Mucosa of descending colon (tissue), 3 donors: ENCODE measurements around the gene PRDM16. TPM values are rescaled to one million over a fixed set of nuclear protein-coding genes. Genes with fewer than 3 reads are reported as not detected.

ENCODE experiments used
- ATAC-seq: fragments of 200-7000 bp; cut with Tn5 transposase; one replicate; pipeline ENCODE4 v1.9.1; 2020; ENCODE audit warnings: mild to moderate bottlenecking, moderate library complexity
- DNase-seq, 3 donors: peaks; one replicate each; pipeline ENCODE4 v3.0.0-alpha.2; 2020
- H3K36me3 ChIP-seq: fragments of 200-600 bp; one replicate; pipeline ENCODE4 v1.8.0; 2021; ENCODE audit warnings: low read depth, mild to moderate bottlenecking
- H3K4me1 ChIP-seq: fragments of 200-600 bp; one replicate; pipeline ENCODE4 v1.8.0; 2021; ENCODE audit warnings: low read depth, mild to moderate bottlenecking
- H3K4me3 ChIP-seq: fragments of 200-600 bp; one replicate; pipeline ENCODE4 v1.8.0; 2021; ENCODE audit warnings: mild to moderate bottlenecking
- H3K9me3 ChIP-seq: fragments of 200-600 bp; one replicate; pipeline ENCODE4 v1.8.0; 2021; ENCODE audit warnings: mild to moderate bottlenecking
- intact Hi-C, 2 donors: fragments of 100-400 bp; cut with DNase I in 1 of 2; cut with micrococcal nuclease in 1 of 2; formaldehyde crosslinking; loops; one replicate each; pipeline versions ENCODE4 v1.11.0 to v1.11.1; 2022; cut with DNase I, micrococcal nuclease
- total RNA-seq, 3 donors: library from RNA; stranded (reverse); fragmentation: NEBNext Ultra II Directional in 2 of 3; extraction: Animal tissue kit (Norgen Biotek cat#: 25700) in 2 of 3; gene quantifications; one replicate each; pipeline versions ENCODE4 v1.2.1 to v1.2.4, GENCODE V29; 2021 to 2023
- TF ChIP-seq, protein P1 (sequence below): fragments of 200-600 bp; IDR thresholded peaks from one replicate; pipeline ENCODE4 v1.8.0; 2022; ENCODE audit warnings: antibody characterized with exemption, mild to moderate bottlenecking
- donor health status: DM: no; HTN: no; CAD: no; lungs with moderate emphysema.
- donor health status: DM: no; HTN: no; CAD: no.
- donor health status: DM: no; HTN: yes; CAD: no.

PRDM16 gene
- total RNA-seq, 3 donors from 2014 or later = 1.6 to 2.5 (median 2.4) TPM

DNA sequence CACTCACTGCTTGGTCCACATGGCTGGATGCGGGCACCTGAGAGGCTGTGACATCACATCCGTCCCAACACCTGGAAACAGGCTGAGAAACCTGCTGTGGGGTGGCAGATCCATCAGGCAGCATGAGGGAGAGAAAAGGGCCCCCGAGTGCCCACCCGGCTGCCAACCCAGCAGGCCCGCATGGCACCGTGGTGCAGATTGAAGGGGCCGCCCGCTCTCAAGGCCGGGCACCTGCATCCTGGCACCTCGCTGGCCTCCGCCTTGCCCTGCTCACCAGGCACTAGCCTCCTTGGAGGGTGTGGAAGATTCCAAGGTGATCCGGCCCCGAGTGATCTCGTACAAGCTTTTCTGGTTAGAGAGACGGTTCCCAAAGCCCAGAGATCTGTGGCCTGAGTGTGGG is 110.5 kb downstream of the PRDM16 start:
- ATAC-seq = no peak
- H3K4me1 ChIP-seq = no peaks in the 10 kb centered on the region
- TF ChIP-seq, protein P1, sequence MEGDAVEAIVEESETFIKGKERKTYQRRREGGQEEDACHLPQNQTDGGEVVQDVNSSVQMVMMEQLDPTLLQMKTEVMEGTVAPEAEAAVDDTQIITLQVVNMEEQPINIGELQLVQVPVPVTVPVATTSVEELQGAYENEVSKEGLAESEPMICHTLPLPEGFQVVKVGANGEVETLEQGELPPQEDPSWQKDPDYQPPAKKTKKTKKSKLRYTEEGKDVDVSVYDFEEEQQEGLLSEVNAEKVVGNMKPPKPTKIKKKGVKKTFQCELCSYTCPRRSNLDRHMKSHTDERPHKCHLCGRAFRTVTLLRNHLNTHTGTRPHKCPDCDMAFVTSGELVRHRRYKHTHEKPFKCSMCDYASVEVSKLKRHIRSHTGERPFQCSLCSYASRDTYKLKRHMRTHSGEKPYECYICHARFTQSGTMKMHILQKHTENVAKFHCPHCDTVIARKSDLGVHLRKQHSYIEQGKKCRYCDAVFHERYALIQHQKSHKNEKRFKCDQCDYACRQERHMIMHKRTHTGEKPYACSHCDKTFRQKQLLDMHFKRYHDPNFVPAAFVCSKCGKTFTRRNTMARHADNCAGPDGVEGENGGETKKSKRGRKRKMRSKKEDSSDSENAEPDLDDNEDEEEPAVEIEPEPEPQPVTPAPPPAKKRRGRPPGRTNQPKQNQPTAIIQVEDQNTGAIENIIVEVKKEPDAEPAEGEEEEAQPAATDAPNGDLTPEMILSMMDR = no peak
- no peaks in the 10 kb centered on the region for H3K36me3 ChIP-seq
- intact Hi-C loops = no loop called here
- H3K4me3 ChIP-seq = no peak overlapping the region
- no peaks in the 10 kb centered on the region for H3K9me3 ChIP-seq
- no peak for DNase-seq

DNA sequence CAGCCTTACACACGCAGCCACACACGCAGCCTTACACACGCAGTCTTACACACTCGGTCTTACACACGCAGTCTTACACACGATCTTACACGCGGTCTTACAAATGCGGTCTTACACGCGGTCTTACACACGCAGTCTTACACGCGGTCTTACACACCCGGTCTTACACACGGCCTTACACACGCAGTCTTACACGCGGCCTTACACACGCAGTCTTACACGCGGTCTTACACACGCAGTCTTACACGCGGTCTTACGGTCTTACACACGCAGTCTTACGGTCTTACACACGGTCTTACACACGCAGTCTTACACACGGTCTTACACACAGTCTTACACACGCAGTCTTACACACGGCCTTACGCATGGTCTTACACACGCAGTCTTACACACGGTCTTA is 111.9 kb downstream of the PRDM16 start:
- Histone ChIP-seq H3K36me3 (no peaks in the 10 kb centered on the region), H3K4me3 (no peak overlapping the region), H3K9me3 (no peaks in the 10 kb centered on the region), H3K4me1 (no peaks in the 10 kb centered on the region)
- intact Hi-C loops = no loop called here
- TF ChIP-seq, protein P1 = no peak
- DNase-seq (no peak), ATAC-seq (no peak)

DNA sequence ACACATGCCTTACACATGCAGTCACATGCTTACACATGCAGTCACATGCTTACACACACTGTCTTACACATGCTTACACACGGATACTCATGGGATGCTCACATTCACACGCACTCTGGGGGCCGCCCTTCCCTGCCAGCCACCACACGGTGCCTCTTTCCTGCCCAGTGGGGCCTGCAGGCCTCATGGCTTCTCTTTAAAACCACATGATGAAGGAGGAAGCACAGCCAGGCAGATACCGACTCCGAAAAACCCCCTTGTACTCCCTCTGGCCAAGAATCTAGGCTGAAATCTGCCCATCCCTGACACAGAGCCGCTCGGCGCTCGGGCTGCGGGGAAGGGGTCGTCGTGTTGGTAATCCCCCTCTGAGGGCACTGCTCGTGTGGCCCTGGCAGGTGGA is 113.0 kb downstream of the PRDM16 start:
- TF ChIP-seq, protein P1 = no peak
- H3K4me1 ChIP-seq = no peaks in the 10 kb centered on the region
- no peak overlapping the region for H3K4me3 ChIP-seq
- intact Hi-C loops = no loop called here
- no peak for DNase-seq
- ATAC-seq = no peak
- H3K36me3 ChIP-seq = no peaks in the 10 kb centered on the region
- no peaks in the 10 kb centered on the region for H3K9me3 ChIP-seq

DNA sequence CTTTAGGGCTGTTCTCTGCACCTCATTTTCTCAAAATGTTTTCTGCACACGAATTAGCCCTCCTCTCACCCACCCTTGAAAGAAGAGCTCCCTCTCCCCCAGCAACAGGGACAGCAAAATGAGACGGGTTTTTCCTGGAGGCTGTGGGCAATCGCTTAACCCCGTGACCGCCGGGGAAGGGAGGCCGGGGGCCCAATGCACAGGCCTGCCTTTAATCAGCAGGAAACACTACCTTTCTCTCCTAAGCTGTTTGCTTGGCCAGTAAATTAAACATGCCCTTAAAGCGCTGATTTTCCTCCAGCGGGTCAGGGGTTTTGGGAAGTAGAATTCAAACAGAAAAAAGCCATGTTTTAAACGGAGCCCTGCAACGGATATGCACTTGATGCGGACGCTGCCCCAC is 114.4 kb downstream of the PRDM16 start:
- H3K36me3 ChIP-seq = no peaks in the 10 kb centered on the region
- H3K4me3 ChIP-seq = no peak overlapping the region
- ATAC-seq (no peak), DNase-seq (no peak)
- intact Hi-C loops = no loop called here
- TF ChIP-seq, protein P1 = no peak
- no peaks in the 10 kb centered on the region for H3K4me1 ChIP-seq
- no peaks in the 10 kb centered on the region for H3K9me3 ChIP-seq

DNA sequence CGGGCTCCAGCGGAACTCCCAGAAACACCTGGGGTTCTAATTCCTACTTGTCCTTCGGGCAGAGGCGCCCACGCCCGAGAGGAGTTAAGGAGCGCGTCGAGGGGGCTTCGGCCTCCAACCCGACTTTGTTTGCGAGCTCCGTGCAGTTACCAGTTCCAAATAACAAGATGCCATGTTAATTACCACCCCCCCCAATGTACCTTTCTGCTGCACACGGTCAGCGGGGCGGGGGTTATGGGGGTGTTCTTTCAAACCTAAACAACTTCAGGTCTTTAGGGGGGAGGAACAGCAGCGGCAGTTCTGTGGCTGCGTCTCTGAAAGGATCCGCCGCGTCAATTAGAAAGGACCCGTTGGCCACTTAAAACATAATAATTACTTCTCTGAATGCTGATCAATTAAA is 114.8 kb downstream of the PRDM16 start:
- no peaks in the 10 kb centered on the region for H3K4me1 ChIP-seq
- H3K9me3 ChIP-seq = no peaks in the 10 kb centered on the region
- TF ChIP-seq, protein P1 = no peak
- no peaks in the 10 kb centered on the region for H3K36me3 ChIP-seq
- H3K4me3 ChIP-seq = no peak overlapping the region
- ATAC-seq = no peak
- intact Hi-C loops = no loop called here
- no peak for DNase-seq

DNA sequence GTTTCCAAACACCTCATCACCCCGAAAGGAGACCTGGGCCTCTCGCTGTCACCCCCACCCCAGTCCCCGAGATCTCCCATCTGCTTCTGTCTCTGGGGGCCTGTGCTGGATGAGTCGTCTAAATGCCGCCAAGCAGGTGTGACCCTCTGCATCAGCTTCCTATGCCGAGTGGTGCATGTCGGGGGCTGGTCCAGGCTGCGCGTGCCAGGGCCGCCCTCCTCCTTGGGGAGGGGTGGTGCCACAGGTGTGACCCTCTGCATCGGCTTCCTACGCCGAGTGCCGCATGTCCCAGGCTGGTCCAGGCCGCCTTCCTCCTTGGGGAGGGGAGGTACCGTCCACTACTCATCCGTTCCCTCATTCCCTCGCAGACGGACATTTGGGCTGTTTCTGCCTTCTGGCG is 115.7 kb downstream of the PRDM16 start:
- H3K4me1 ChIP-seq = no peaks in the 10 kb centered on the region
- intact Hi-C loops = no loop called here
- DNase-seq (no peak), ATAC-seq (no peak)
- TF ChIP-seq, protein P1 = no peak
- H3K36me3 ChIP-seq = no peaks in the 10 kb centered on the region
- H3K4me3 ChIP-seq = no peak overlapping the region
- no peaks in the 10 kb centered on the region for H3K9me3 ChIP-seq
